Testis (tissue), 2 donors: ENCODE measurements around the gene ZNF485.

ENCODE experiments used
- POLR2A ChIP-seq: fragments of 450-650 bp; IDR thresholded peaks from one replicate; pipeline ENCODE4 v1.6.1; 2017; ENCODE audit warnings: antibody characterized with exemption, mild to moderate bottlenecking, moderate library complexity
- TF ChIP-seq, protein P1 (sequence below), 3 experiments: fragments of 450-650 bp in 2 of 3; fragments of 200-600 bp in 1 of 3; sonication (generic) in 1 of 3; IDR thresholded peaks; one replicate each; pipeline ENCODE4 v1.5.1; 2016 to 2019; ENCODE audit warnings: antibody characterized with exemption in 3 of 3, mild to moderate bottlenecking in 2 of 3, moderate library complexity in 1 of 3

GRCh38 chr10:43619368-43619767, 13.1 kb downstream of the ZNF485 start:
- TF ChIP-seq, protein P1, sequence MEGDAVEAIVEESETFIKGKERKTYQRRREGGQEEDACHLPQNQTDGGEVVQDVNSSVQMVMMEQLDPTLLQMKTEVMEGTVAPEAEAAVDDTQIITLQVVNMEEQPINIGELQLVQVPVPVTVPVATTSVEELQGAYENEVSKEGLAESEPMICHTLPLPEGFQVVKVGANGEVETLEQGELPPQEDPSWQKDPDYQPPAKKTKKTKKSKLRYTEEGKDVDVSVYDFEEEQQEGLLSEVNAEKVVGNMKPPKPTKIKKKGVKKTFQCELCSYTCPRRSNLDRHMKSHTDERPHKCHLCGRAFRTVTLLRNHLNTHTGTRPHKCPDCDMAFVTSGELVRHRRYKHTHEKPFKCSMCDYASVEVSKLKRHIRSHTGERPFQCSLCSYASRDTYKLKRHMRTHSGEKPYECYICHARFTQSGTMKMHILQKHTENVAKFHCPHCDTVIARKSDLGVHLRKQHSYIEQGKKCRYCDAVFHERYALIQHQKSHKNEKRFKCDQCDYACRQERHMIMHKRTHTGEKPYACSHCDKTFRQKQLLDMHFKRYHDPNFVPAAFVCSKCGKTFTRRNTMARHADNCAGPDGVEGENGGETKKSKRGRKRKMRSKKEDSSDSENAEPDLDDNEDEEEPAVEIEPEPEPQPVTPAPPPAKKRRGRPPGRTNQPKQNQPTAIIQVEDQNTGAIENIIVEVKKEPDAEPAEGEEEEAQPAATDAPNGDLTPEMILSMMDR (IDR thresholded peaks at IDR 0.05), result no peak
- TF ChIP-seq POLR2A, result no peak
